Measurements from ENCODE around the gene SEMA4C.

Gene SEMA4C, protein sequence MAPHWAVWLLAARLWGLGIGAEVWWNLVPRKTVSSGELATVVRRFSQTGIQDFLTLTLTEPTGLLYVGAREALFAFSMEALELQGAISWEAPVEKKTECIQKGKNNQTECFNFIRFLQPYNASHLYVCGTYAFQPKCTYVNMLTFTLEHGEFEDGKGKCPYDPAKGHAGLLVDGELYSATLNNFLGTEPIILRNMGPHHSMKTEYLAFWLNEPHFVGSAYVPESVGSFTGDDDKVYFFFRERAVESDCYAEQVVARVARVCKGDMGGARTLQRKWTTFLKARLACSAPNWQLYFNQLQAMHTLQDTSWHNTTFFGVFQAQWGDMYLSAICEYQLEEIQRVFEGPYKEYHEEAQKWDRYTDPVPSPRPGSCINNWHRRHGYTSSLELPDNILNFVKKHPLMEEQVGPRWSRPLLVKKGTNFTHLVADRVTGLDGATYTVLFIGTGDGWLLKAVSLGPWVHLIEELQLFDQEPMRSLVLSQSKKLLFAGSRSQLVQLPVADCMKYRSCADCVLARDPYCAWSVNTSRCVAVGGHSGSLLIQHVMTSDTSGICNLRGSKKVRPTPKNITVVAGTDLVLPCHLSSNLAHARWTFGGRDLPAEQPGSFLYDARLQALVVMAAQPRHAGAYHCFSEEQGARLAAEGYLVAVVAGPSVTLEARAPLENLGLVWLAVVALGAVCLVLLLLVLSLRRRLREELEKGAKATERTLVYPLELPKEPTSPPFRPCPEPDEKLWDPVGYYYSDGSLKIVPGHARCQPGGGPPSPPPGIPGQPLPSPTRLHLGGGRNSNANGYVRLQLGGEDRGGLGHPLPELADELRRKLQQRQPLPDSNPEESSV

DNA sequence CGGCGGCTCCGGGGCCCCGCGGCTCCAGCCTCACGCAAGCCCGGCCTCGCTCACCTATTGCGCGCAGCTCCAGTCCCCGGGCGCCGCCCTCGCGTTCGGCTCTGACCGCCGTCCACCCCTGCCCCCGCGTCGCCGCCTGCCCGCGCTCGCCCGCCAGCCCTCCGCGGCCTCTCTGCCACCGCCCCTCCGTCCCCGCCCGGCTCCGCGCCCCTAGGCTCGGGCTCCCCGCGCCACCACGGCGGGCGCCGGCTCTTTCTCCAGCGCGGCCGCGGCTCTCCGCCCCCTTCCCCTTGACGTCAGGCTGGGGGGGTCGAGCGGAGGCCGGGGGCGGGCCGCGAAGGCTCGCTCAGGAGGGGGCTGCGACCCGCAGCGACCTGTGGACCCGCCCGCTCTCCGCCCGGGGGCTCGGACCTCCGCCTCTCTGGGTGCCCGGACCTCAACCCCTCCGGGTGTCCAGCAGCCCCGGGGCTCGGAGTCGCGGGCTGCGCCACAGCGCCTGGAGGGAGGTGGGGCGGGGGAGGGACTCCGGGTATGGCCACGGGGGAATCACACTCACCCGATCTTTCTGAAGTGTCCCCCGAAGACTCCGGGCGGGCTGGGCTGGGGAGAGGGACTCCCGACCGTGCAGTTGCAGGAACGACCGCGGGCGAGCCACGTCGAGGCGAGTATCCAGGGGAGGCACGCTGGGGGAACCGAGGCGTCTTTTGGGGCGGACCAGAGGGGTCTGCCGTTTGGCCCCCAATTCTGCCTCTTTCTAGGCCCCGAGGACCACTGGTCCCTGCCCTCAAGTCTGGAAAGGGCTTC lies at the start of gene SEMA4C:
TSS of gene SEMA4C (minus strand) at position 259 of the 804 bp plus-strand sequence. CDS start 2,194 bp downstream, outside the sequence.
- H3K9me3 ChIP-seq (ENCODE audit: control insufficient read depth, low read length): no peaks in the 10 kb centered on the region
- H3K9ac ChIP-seq (ENCODE audit: low read length): peak within 1 kb of the TSS; percentile 99
- H3K36me3 ChIP-seq (ENCODE audit: control insufficient read depth, insufficient read depth, low read length, severe bottlenecking): peaks cover 22% of the 10 kb centered on the region
- H3K27me3 ChIP-seq (replicated peaks; ENCODE audit: control insufficient read depth, insufficient read depth, low read length): no peaks in the 10 kb centered on the region
- peak within 1 kb of the TSS; percentile 94 for H3K4me3 ChIP-seq (ENCODE audit: low read length)
- DNase-seq (ENCODE audit: low read depth): peak; percentile 75
- peaks cover 23% of the 10 kb centered on the region for H3K4me1 ChIP-seq (ENCODE audit: control insufficient read depth, insufficient read depth, low read length)

DNA sequence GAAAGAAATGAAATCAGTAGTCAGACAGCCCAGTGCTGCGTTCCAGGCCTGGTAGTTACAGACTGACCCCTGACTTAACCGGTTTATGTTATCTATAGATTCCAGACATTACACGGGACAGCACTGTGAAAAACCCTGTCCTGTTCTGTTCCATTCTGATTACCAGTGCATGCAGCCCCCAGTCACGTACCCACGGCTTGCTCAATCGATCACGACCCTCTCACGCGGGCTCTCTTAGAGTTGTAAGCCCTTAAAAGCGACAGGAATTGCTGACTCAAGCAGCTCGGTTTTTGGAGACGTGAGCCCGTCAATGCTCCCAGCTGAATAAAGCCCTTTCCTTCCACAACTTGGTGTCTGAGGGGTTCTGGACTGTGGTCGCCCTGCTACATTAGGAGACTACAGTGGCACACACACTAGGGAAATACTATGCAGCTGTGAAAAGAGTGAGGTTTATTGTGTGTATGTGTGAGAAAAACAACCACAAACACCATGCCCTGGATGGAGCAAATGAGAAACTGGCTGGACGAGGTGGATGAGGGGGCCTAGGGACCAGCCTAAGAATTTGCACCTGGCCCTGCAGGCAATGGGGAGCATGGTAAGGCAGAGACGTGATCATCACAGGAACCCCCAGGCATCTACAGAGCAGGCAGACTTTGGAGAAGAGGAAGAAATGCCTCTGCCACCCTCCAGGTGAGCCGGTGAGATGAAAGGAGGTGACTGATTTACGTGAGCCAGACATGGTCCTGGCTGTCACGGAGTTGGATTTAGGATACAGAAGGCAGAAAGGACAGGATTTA lies 49.1 kb upstream of the SEMA4C start:
- Histone ChIP-seq H3K9me3 (ENCODE audit: control insufficient read depth, low read length) (peaks cover 37% of the 10 kb centered on the region), H3K4me3 (ENCODE audit: low read length) (no peak overlapping the region), H3K4me1 (ENCODE audit: control insufficient read depth, insufficient read depth, low read length) (peaks cover 5% of the 10 kb centered on the region), H3K9ac (ENCODE audit: low read length) (no peak overlapping the region), H3K27me3 (replicated peaks; ENCODE audit: control insufficient read depth, insufficient read depth, low read length) (peaks cover 29% of the 10 kb centered on the region), H3K36me3 (ENCODE audit: control insufficient read depth, insufficient read depth, low read length, severe bottlenecking) (no peaks in the 10 kb centered on the region)
- no peak for DNase-seq (ENCODE audit: low read depth)

DNA sequence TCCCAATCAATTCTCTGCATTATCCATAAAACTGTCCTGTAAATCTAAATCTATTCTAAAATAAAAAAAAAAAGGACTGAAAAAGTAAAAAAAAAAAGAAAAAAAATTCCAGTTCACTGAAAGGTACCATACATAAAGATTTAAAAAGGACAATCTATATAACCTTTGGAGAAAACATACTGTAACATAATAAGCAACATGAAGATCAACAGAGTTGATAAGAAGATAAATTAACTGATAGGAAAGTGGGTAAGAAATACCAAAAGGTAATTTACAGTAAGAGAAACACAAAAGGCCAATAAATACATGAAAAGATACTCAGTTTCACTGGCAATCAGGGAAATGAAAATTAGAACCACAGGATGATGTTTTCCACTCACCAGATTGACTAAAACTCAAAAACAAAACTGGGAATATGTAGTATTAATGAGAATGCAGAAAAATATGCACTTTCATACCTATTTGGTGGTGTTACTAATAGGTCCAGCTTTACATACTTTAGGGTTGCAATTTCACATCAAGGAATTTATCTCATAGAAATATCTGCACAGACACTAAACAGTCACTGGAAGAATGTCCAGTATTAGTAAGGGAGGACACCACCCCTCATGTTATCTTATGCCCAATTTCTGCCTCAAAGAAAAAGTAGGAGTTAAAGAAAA lies 48.3 kb upstream of the SEMA4C start:
- Histone ChIP-seq H3K9ac (ENCODE audit: low read length) (no peak overlapping the region), H3K4me1 (ENCODE audit: control insufficient read depth, insufficient read depth, low read length) (peaks cover 5% of the 10 kb centered on the region), H3K36me3 (ENCODE audit: control insufficient read depth, insufficient read depth, low read length, severe bottlenecking) (no peaks in the 10 kb centered on the region), H3K9me3 (ENCODE audit: control insufficient read depth, low read length) (peaks cover 37% of the 10 kb centered on the region), H3K4me3 (ENCODE audit: low read length) (no peak overlapping the region), H3K27me3 (replicated peaks; ENCODE audit: control insufficient read depth, insufficient read depth, low read length) (peaks cover 22% of the 10 kb centered on the region)
- DNase-seq (ENCODE audit: low read depth): no peak

DNA sequence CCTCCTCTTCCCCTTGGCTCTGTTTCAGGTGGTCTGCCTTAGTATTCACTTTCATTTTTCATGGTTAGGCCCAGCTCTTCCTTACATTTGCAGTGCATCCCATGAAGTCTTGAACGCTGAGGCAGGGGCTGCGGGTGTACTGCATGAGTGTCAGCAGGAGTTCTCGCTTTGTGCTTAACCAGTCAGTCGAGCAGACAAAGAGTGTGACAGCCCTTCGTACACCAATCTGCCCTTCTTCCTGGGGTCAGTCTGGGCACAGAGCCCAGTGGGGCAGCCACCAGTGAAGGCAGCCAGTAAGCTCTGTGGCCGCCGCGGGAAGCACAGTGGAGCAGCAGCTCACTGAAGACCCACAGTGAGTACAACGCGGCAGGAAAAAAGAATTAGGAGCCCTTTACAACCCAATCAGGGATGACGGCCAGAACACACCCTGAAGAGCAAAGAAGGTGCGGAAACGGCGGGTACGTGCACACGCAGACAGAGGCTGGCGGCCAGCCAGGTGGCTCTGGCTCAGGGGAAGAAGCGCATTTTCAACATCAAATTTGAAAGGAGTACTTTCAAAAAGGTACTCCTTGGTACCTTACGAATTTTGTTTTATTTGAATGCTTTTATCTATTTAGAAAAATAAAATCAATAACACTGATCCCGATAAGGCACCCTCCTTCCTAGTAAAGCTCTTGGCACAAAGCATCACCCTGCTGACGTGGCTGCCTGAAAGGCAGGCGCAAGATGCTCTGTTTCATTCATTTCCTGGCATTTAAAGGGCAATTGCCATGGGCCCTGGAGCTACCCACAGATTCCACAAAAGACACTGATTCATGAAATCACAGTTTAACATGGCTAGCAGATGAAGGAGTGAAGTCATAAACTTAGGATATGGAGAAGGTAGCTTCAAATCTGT lies 47.0 kb upstream of the SEMA4C start:
- DNase-seq (ENCODE audit: low read depth): no peak
- Histone ChIP-seq H3K27me3 (replicated peaks; ENCODE audit: control insufficient read depth, insufficient read depth, low read length) (peaks cover 21% of the 10 kb centered on the region), H3K9me3 (ENCODE audit: control insufficient read depth, low read length) (peaks cover 37% of the 10 kb centered on the region), H3K9ac (ENCODE audit: low read length) (no peak overlapping the region), H3K4me1 (ENCODE audit: control insufficient read depth, insufficient read depth, low read length) (peaks cover 5% of the 10 kb centered on the region), H3K4me3 (ENCODE audit: low read length) (no peak overlapping the region), H3K36me3 (ENCODE audit: control insufficient read depth, insufficient read depth, low read length, severe bottlenecking) (no peaks in the 10 kb centered on the region)

DNA sequence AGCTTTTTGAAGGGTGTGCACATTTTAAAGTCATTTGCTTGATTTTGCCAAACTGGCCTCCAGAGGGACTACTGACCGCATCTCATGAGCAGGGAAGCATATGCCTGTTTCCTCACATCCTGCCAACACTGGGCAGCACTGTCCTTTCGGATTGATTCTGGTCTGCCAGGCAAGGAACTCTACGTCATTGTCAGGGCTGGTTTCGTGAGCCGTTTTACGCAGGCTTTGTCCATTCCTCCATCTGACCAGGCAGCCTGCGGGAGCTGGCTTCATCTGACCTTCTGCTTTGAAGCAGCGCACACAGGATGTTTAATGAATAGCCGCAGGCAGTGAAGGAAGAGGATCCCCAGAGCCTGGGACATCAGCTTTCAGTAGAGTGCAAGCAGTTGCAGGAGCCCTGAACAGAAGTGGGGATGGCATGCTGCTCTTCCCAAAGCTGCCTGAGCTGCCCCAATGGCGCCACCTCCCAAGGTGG lies 46.3 kb upstream of the SEMA4C start:
- H3K36me3 ChIP-seq (ENCODE audit: control insufficient read depth, insufficient read depth, low read length, severe bottlenecking): no peaks in the 10 kb centered on the region
- H3K27me3 ChIP-seq (replicated peaks; ENCODE audit: control insufficient read depth, insufficient read depth, low read length): peaks cover 15% of the 10 kb centered on the region
- H3K4me3 ChIP-seq (ENCODE audit: low read length): no peak overlapping the region
- H3K9me3 ChIP-seq (ENCODE audit: control insufficient read depth, low read length): peaks cover 37% of the 10 kb centered on the region
- H3K9ac ChIP-seq (ENCODE audit: low read length): no peak overlapping the region
- DNase-seq (ENCODE audit: low read depth): no peak
- peaks cover 5% of the 10 kb centered on the region for H3K4me1 ChIP-seq (ENCODE audit: control insufficient read depth, insufficient read depth, low read length)

DNA sequence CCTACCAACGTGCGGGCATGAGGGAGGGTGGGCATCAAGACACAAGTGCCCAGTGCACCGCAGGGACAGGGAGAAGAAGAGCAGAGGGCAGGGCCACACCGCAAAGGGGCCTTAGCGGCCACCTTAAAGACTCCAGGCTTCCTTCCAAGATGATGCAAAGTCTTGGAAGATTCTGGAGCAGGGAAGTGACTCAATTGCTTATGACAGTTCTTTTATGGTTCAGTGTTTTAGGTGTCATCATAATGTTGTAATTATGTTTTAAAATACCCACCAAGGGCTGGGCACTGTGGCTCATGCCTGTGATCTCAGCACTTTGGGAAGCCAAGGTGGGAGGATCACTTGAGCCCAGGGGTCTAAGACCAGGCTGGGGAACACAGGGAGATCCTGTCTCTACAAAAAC lies 44.5 kb upstream of the SEMA4C start:
- H3K9ac ChIP-seq (ENCODE audit: low read length): no peak overlapping the region
- H3K9me3 ChIP-seq (ENCODE audit: control insufficient read depth, low read length): peaks cover 34% of the 10 kb centered on the region
- DNase-seq (ENCODE audit: low read depth): no peak
- H3K36me3 ChIP-seq (ENCODE audit: control insufficient read depth, insufficient read depth, low read length, severe bottlenecking): no peaks in the 10 kb centered on the region
- no peak overlapping the region for H3K4me3 ChIP-seq (ENCODE audit: low read length)
- peaks cover 5% of the 10 kb centered on the region for H3K4me1 ChIP-seq (ENCODE audit: control insufficient read depth, insufficient read depth, low read length)
- H3K27me3 ChIP-seq (replicated peaks; ENCODE audit: control insufficient read depth, insufficient read depth, low read length): peaks cover 2% of the 10 kb centered on the region

DNA sequence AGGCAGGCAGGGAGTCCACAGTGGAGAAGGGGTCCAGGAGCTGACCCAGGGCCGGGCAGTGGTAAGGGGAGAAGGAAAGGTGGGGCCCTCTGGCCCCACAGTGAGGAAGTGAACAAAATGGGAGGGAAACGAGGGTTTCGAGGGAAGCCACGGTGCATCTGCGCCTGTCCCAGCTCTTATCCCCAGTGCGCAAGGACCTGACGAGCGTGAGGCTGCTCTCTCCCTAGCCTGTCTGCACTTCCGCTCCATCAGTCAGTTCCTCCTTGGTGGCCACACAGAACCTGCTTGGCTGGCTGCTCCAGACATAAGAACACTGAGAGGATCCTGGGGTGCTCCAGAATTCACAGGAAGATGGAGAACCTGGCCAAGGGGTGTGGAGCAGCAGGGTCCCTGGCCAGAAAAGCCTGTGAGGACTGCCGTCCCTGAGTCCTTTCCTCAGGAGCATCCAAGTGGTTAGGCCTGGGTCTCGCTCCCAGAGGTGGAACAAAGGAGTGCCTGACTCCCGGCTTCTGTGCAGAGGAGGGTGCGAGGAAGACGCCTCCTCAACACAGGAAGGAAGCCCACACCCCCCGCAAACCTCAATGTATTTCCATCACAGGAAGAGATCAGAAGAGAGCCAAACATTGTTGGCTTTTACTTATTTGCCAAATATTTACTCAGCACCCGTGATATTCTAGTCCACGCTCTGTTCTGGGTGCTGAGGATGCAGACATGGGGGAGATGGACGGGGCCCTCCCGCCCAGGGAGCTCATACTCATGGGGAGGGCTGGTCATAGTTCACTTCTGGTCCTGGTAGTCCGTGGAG lies 43.7 kb upstream of the SEMA4C start:
- Histone ChIP-seq H3K4me3 (ENCODE audit: low read length) (no peak overlapping the region), H3K27me3 (replicated peaks; ENCODE audit: control insufficient read depth, insufficient read depth, low read length) (no peaks in the 10 kb centered on the region), H3K36me3 (ENCODE audit: control insufficient read depth, insufficient read depth, low read length, severe bottlenecking) (no peaks in the 10 kb centered on the region), H3K9me3 (ENCODE audit: control insufficient read depth, low read length) (peaks cover 29% of the 10 kb centered on the region), H3K9ac (ENCODE audit: low read length) (no peak overlapping the region), H3K4me1 (ENCODE audit: control insufficient read depth, insufficient read depth, low read length) (peaks cover 5% of the 10 kb centered on the region)
- DNase-seq (ENCODE audit: low read depth): no peak

DNA sequence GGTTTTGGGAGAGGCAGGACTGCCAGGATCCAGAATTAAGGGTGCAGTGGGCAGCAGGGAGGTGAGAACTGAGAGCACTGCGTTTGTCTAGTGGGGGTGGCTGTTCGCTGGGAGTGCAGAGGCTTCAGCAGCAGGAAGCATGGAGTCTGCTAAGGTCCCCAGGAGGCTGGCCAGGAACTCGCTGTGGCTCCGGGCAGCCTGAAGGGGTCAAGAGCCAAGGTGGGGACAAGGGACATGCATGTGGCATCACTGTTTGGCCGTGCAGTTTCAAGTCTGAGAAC lies 43.2 kb upstream of the SEMA4C start:
- H3K9me3 ChIP-seq (ENCODE audit: control insufficient read depth, low read length): peaks cover 24% of the 10 kb centered on the region
- H3K36me3 ChIP-seq (ENCODE audit: control insufficient read depth, insufficient read depth, low read length, severe bottlenecking): no peaks in the 10 kb centered on the region
- no peaks in the 10 kb centered on the region for H3K27me3 ChIP-seq (replicated peaks; ENCODE audit: control insufficient read depth, insufficient read depth, low read length)
- no peak overlapping the region for H3K9ac ChIP-seq (ENCODE audit: low read length)
- H3K4me1 ChIP-seq (ENCODE audit: control insufficient read depth, insufficient read depth, low read length): peaks cover 5% of the 10 kb centered on the region
- H3K4me3 ChIP-seq (ENCODE audit: low read length): no peak overlapping the region
- DNase-seq (ENCODE audit: low read depth): no peak

Data from adipocyte (in vitro differentiated cells).